NK-92 treated with Interleukin-12 subunit alpha and Interleukin-12 subunit beta, amount 100 ng/mL, for 24 hours (cell line): Measurements from ENCODE around the gene EXD3.

ENCODE experiments used
- DNase-seq: peaks from one replicate; lab custom pipeline; 2025; lab: John Stamatoyannopoulos, UW

The EXD3 gene

DNA sequence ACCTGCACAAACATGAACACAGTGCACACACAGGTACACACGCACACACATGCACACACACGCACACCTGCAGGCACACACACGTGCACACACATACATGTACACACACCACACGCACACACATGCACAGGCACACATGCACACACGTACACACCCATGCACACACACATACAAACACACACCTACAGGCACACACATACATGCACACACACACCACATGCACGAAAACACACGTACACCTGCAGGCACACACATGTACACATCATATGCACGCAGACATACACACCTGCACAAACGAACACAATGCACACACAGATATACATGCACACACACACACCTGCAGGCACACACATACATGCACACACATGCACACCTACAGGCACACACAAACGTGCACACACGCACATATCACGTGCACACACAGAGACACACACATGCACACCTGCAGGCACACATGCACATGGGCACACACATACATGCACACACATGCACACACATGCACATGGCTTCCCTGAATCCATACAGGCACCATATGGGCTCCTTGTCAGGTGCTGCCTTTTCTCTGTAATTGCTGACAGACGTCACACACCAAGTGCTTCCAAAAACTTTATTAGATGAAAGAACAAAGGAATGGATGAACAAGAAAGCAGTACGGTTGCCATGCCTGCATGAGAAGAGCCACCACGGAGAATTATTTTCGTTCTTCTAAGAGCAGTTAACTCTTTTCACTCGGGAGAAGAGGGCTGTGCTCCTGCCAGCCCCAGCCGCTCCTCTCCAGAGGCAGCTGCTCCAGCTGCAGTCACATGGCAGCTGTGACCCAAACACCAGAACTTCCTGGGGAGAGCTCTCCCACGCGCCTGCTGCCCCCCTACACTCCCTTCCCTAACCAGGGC lies 57.2 kb downstream of the EXD3 start:
- no peak for DNase-seq

DNA sequence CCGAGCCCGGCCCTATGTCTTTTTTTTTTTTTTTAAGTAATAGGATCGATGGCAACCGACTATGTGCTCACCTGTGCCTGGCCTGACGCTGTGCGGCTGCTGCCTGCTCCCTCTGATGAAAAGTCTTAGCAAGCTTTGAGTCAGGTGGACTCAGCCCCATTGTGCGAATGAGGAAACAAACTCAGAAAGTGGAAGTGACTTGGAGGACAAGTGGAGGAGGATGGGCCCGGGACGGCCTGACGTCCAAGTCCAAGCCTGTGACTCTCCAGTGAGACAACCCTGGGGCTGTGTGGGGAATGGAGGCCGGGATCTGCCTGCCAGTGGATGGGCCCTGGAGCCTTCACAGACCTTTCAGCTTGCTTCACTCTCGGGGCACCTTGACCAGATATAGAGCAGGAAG lies 57.9 kb downstream of the EXD3 start:
- no peak for DNase-seq

GRCh38 chr9:137359850-137360249 lies 63.1 kb downstream of the EXD3 start:
- DNase-seq, result no peak

- no peak for DNase-seq
Measured at GRCh38 chr9:137358126-137358525, 64.8 kb downstream of the EXD3 start.

GRCh38 chr9:137357166-137357565 lies 65.8 kb downstream of the EXD3 start:
- DNase-seq, result no peak

GRCh38 chr9:137355761-137356365 lies 67.1 kb downstream of the EXD3 start:
- no peak for DNase-seq

GRCh38 chr9:137354845-137355760 lies 67.9 kb downstream of the EXD3 start:
- no peak for DNase-seq

DNA sequence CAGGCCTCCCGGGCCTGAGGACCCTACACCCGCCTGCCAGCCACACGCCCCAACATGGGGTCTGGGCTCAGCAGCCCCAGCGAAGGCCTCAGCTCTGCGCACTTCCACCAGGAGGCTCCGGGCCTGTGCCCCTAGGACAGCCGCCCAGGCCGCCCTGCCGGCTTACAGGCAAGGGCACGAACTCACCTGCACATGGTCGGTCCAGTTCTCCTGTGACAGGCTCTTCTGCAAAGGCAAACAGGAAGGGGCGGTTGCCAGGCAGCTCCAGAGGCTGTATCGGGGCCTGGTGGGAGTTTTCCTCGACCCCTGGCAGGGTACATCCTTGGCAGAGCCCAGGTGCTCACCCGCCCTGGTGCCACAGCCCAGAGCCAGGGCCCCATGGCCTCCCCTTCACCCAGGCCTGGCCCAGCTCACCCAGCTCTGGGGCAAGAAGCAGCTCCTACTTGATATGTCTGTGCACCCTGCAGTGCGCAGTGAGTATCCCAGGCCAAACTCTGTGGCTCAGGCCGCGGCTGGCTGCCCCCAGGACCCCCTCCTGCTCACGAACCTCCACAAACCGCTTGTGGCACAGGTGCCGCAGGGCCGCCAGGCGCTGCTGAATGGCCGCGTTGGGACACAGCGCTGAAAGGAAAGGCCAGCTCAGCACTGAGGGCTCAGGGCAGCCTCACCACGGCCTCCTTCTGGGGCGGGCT lies 68.7 kb downstream of the EXD3 start:
- no peak for DNase-seq

DNA sequence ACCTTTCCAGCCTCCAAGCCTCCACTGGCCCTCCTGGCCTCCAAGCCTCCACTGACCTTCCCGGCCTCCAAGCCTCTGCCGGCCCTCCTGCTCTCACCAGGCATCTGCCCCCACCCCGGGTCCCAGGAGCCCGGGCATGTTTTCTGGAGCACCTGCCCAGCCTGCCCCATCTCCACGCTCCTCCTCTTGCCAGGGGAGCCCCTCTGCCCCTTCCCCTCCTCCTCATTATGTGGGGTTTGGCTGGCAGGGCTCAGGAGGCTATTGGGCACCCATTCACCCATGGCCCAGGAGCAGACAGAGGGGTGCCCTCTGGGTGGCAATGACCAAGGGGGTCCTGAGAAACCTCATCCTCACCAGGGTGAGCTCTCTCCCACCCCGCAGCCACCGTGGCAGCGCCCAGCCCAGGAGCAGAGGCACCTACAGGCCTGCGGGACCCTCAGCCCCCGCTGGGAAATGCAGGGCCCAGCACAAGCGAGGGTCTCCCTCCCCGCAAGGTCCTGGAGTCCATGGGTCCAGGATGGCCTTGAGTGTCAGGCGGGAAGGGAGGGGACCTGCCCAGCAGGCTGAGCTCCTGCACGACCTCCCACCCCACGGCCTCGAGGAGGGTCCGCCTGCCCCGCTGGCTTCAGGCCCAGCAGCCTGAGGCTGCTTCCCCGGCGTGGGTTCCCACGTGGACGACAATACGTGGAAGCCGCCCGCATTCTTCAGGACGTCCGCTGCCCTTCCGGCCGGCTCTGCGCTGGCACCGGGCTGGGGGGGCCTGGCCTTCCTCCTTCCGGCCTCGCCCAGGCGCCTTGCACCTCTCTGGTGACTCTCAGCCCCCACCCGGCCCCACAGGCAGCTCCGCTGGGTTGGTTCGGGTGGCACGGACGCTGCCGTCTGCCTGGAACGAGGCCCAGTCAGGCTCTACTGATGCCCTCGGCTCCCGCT lies 69.5 kb downstream of the EXD3 start:
- DNase-seq, result no peak

DNA sequence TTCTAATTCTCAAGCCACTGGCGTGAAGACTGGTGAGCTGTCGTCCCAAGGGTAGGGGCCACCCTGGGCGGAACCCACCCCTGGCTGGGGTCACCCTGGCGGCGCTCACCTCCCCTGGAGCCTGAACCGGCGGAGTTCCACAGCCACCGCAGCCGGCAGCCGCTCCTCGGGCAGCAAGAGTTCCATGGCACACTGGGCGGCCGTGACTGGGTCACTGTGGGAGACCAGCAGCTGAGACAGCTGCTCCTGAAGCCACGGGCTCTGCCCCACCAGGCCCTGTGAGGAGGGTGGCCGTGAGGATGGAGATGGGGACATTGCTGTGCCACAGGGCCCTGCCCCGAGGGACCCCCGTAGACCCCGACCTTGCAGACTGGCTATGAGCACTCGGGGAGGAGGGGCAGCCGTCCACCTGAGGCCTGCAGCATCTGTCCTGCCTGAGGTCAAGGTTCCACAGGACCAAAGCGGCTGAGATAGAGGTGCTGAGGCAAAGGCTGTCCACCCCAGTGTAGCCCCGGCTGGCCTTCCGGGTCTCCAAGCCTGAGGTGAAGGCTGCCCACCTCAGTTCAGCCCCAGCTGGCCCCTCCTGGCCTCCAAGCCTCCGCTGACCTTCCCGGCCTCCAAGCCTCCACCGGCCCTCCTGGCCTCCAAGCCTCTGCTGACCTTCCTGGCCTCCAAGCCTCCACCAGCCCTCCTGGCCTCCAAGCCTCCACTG lies 70.3 kb downstream of the EXD3 start:
- no peak for DNase-seq

- DNase-seq, result no peak
Measured at GRCh38 chr9:137351781-137352501, 71.0 kb downstream of the EXD3 start.

DNA sequence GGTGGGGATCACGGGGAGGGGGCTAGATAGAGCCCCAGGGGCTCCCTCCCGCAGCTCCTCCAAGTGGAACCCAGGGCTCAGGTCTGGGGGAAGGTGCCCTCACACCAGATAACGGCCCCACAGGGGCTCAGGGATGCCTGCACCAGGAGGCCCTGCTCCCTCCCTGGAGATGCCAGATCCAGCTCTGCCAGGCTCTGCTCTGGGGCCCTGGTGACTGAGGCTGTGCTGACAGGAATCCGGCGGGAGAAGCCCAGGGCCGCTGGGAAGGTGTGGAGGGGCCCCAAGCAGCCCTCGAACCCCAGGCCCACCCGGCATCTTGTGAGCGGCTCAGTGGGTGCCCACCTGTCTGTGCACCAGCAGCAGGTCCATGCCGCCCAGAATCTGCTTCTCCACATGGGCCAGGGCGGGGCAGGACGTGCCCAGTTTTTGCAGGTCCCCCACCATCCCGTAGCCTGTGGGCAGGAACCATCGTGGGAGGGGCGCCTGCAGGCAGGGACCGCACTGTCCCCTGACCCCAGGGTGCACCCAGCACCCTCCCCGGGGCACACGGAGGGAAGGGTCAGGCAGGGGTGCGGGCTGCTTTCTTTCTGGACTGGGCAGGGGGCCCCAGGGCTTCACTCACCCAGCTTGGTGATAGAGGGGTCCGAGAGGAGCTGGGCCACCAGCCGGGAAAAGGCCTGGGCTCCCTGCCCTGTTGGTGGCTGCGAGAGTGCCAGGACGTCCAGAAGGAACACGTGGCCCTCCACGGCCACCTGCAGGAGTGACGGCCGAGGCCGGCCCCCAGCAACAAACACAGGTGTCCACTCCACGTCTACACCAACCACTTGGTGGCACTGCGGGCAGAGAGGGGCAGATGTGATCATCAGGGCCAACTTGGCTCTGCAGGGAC lies 72.0 kb downstream of the EXD3 start:
- DNase-seq, result no peak

GRCh38 chr9:137349471-137350033 lies 73.4 kb downstream of the EXD3 start:
- DNase-seq, result no peak

GRCh38 chr9:137348769-137349470 lies 74.0 kb downstream of the EXD3 start:
- DNase-seq, result no peak

- no peak for DNase-seq
Measured at GRCh38 chr9:137347928-137348327, 75.0 kb downstream of the EXD3 start.

DNA sequence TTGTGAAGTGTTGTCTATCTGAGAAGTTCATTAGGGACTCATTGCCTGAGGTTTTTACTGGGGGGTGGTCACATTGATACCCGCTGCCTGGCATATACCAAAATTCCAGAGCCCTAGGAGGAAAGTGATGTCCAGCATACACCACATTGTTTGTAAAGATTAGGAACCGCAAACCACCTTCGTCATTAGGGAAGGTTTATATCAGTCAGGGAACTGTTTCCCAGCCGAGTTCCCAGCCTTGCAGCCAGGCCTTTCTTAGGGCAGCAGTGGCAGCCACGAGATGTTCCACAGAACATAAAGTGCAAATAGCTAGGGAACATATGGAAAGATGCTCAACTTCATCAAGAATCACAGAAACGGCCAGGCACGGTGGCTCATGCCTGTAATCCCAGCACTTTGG lies 80.5 kb downstream of the EXD3 start:
- no peak for DNase-seq

GRCh38 chr9:137341227-137341626 lies 81.7 kb downstream of the EXD3 start:
- no peak for DNase-seq
